Sigmoid colon (tissue), 7 donors: ENCODE measurements around the gene DEFB129. TPM values are rescaled to one million over a fixed set of nuclear protein-coding genes. Genes with fewer than 3 reads are reported as not detected.

Experiments
- DNase-seq: peaks from one replicate; pipeline ENCODE4 v3.0.0-alpha.2; 2019
- H3K27ac ChIP-seq, 4 donors: fragments of 200-600 bp; sonication (generic); one replicate each; pipeline ENCODE4 v1.5.1; 2016 to 2019; ENCODE audit warnings: mild to moderate bottlenecking in 1 of 4
- H3K27me3 ChIP-seq, 3 donors: fragments of 200-600 bp; sonication (generic); one replicate each; pipeline ENCODE4 v1.5.1; 2019; ENCODE audit warnings: mild to moderate bottlenecking in 1 of 3
- H3K36me3 ChIP-seq, 4 donors: fragments of 200-600 bp; sonication (generic); one replicate each; pipeline ENCODE4 v1.5.1; 2016 to 2019
- H3K4me1 ChIP-seq, 4 donors: fragments of 200-600 bp; sonication (generic); one replicate each; pipeline ENCODE4 v1.5.1; 2017 to 2019
- H3K4me3 ChIP-seq, 4 donors: fragments of 200-600 bp; sonication (generic); one replicate each; pipeline ENCODE4 v1.5.1; 2017 to 2019; ENCODE audit warnings: mild to moderate bottlenecking in 2 of 4, moderate library complexity in 1 of 4
- H3K9me3 ChIP-seq, 4 donors: fragments of 200-600 bp in 3 of 4; sonication (generic) in 3 of 4; one replicate each; pipeline versions ENCODE4 v1.5.1 to v1.6.1; 2013 to 2019
- EP300 ChIP-seq, 4 donors: sonication (generic); formaldehyde crosslinking; IDR thresholded peaks; one replicate each; pipeline ENCODE4 v1.6.1; 2017; ENCODE audit warnings: antibody characterized with exemption in 4 of 4
- POLR2A ChIP-seq, 2 donors: fragments of 450-650 bp; IDR thresholded peaks; one replicate each; pipeline ENCODE4 v1.6.1; 2016; ENCODE audit warnings: antibody characterized with exemption in 2 of 2, mild to moderate bottlenecking in 2 of 2, moderate library complexity in 2 of 2
- POLR2AphosphoS5 ChIP-seq, 4 donors: sonication (generic); formaldehyde crosslinking; IDR thresholded peaks; one replicate each; pipeline ENCODE4 v1.6.1; 2017; ENCODE audit warnings: antibody characterized with exemption in 4 of 4
- whole genome bisulfite sequencing, 2 donors: extraction: QIAGEN DNeasy Blood & Tissue Kit; methylation state at CpG; one replicate each; pipeline ENCODE4 v1.1.7; 2013; 5-methylcytosine and 5-hydroxymethylcytosine counted together
- intact Hi-C: fragments of 100-400 bp; cut with DNase I; formaldehyde crosslinking; loops from one replicate; pipeline ENCODE4 v1.15.1; 2023
- polyA plus RNA-seq, 3 donors: library from polyadenylated mRNA; stranded (reverse); fragments of 200-250 nt; gene quantifications; one replicate each; pipeline ENCODE4 v1.2.3, GENCODE V29; 2013
- total RNA-seq, 4 donors: library from RNA; depleted of rRNA; stranded (reverse); fragments of >200 nt; gene quantifications; one replicate each; pipeline ENCODE4 v1.1.0, GENCODE V29; 2016
- TF ChIP-seq, protein P1 (sequence below), 4 experiments: fragments of 450-650 bp in 3 of 4; fragments of 200-600 bp in 1 of 4; IDR thresholded peaks; one replicate each; pipeline ENCODE4 v1.5.1; 2016 to 2019; ENCODE audit warnings: antibody characterized with exemption in 4 of 4, mild to moderate bottlenecking in 3 of 4, moderate library complexity in 2 of 4
- donor health status: healthy with polysubstance abuse.
- donor health status: Bipolar disorder and iron deficiency.
- donor health status: healthy.

The DEFB129 gene
- total and polyA plus RNA-seq, 7 donors: not detected

DNA sequence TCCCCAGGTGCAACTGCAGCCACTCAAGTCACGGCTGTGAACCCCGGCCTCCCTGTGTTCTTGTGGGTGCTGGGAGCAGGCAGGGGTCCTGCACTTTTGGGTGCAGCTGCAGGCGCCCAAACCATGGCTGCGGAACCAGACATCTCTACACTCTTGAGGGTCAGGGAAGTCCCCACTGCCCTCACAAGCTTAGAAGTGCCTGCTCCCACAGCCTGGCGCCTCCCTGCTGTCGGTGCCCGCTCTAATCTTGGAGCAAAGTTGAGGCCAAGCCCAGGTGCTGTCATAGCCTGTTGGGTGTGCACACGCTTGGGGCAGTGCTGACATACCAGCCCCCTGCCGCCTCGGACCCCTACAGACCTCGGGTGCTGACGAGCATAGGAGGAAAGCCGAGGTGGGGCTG lies 36.6 kb downstream of the DEFB129 start:
- Histone ChIP-seq H3K27me3 (no peaks in the 10 kb centered on the region), H3K4me3 (no peak overlapping the region), H3K9me3 (no peaks in the 10 kb centered on the region), H3K36me3 (no peaks in the 10 kb centered on the region), H3K4me1 (peaks cover 0 to 10% (median 2%) of the 10 kb centered on the region in 4 donors), H3K27ac (no peak overlapping the region)
- TF ChIP-seq POLR2AphosphoS5 (IDR thresholded peaks at IDR 0.05) (no peak), POLR2A (IDR thresholded peaks at IDR 0.05) (no peak), EP300 (IDR thresholded peaks at IDR 0.05) (no peak)
- TF ChIP-seq, protein P1, sequence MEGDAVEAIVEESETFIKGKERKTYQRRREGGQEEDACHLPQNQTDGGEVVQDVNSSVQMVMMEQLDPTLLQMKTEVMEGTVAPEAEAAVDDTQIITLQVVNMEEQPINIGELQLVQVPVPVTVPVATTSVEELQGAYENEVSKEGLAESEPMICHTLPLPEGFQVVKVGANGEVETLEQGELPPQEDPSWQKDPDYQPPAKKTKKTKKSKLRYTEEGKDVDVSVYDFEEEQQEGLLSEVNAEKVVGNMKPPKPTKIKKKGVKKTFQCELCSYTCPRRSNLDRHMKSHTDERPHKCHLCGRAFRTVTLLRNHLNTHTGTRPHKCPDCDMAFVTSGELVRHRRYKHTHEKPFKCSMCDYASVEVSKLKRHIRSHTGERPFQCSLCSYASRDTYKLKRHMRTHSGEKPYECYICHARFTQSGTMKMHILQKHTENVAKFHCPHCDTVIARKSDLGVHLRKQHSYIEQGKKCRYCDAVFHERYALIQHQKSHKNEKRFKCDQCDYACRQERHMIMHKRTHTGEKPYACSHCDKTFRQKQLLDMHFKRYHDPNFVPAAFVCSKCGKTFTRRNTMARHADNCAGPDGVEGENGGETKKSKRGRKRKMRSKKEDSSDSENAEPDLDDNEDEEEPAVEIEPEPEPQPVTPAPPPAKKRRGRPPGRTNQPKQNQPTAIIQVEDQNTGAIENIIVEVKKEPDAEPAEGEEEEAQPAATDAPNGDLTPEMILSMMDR (IDR thresholded peaks at IDR 0.05): no peak
- 63 to 85% methylated on average over 13 of the region's 13 CpGs for WGBS, 2 donors
- intact Hi-C loops: no loop called here
- DNase-seq: no peak

DNA sequence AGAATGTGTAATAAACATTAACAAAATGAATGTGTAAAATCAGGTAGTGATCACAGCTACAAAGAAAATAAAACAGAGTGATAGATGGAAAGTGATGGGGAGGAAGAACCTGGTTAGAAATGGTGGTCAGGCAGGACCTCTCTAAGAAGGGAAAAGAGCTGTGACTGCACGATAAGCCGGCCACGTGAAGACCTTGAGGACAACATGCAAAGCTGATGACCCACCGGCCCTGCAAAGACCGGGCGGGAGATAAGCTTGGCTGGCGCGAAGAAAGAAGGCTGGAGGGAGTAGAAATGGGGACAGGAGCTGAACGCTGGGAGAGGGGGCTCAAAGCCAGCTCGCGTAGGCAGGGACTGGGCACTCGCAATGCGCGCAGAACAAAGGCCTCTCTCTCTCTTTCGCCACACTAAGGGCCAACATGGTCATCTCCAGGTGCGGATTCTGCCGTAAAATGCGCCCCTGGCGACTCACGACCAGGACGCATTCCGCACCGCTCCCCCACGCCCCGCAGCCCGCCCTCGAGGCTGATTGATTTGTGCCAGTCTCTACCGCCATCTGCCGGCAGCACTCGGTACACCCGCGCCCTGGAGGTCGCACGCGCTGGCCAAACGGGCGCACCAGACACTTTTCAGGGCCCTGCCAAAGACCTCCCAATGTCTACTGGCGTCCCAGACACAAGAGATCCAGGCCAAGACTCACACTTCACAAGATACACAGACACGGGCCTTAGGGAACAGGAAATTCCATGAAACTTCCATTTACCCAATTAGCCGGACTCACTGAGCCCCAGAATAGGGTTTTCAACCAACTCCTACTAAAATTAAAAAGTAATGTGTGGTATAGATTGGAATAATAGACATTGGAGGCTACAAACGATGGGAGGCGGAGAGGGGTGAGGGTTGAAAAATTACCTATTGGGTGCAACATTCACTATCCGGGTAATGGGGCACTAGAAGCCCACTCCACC lies 39.8 kb downstream of the DEFB129 start:
- TF ChIP-seq, protein P1 (IDR thresholded peaks at IDR 0.05): peak; percentile 84 to 98 (median 90)
- TF ChIP-seq POLR2A (IDR thresholded peaks at IDR 0.05) (no peak), POLR2AphosphoS5 (IDR thresholded peaks at IDR 0.05) (peak in 1 of 4 donors; percentile 17)
- Histone ChIP-seq H3K4me3 (peak overlapping the region; percentile 30 to 54 (median 51)), H3K4me1 (peaks cover 0 to 10% (median 2%) of the 10 kb centered on the region in 4 donors), H3K27ac (peak overlapping the region in 1 of 4 donors; percentile 35), H3K9me3 (no peaks in the 10 kb centered on the region), H3K36me3 (no peaks in the 10 kb centered on the region), H3K27me3 (no peaks in the 10 kb centered on the region)
- peak; percentile 92 for DNase-seq
- intact Hi-C loops: loop anchor here (2.0 kb wide), 1 partner anchor 64 kb away; no protein-coding TSS in a partner anchor
- WGBS, 2 donors: 11% methylated on average over 43 of the region's 43 CpGs

DNA sequence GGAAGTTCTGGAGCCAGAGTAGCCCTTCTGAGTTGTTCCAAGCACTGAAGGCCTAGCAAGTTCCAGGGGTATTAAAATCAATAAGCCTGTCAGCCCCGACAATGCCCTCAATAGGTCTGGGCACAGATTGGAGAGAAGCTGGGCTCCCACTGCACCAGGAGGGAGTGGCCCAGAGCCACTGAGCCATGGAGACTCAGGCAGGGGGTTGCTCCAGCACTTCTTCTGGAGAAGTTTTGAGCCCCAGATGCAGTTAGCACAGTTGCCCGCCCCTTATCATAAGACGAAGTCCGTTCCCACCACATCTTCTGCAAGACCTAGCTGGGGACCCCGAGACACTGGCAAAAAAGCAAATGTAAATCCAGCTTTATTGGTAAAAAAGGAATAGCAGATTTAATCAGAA lies 43.5 kb downstream of the DEFB129 start:
- WGBS, 2 donors: 91 to 94% methylated on average over 5 of the region's 5 CpGs
- Histone ChIP-seq H3K4me1 (peaks cover 0 to 10% (median 2%) of the 10 kb centered on the region in 4 donors), H3K4me3 (no peak overlapping the region), H3K27ac (no peak overlapping the region), H3K9me3 (no peaks in the 10 kb centered on the region), H3K36me3 (peaks cover 0 to 7% (median 0%) of the 10 kb centered on the region in 4 donors), H3K27me3 (no peaks in the 10 kb centered on the region)
- TF ChIP-seq POLR2A (IDR thresholded peaks at IDR 0.05) (no peak), POLR2AphosphoS5 (IDR thresholded peaks at IDR 0.05) (no peak)
- TF ChIP-seq, protein P1 (IDR thresholded peaks at IDR 0.05): no peak
- intact Hi-C loops: no loop called here
- DNase-seq: no peak

DNA sequence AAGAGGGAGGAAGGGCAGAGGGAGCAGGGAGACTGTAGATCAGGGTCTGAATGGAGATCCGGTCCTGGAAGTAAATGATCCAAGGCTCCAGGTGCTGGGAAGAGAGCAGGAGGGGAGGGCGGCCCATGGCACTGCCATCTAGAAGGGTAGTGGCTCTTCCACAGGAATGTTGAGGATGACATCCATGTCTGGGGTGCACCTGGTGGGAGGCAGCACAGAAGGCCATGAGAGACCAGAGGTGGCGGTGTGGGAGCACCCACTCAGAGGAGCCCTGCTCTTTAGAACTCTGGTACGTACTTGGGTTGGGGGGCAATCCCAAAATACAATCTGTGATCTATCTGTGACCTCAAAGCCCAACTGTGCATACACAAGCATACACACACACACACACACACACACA lies 44.0 kb downstream of the DEFB129 start:
- H3K9me3 ChIP-seq: no peaks in the 10 kb centered on the region
- 93 to 94% methylated on average over 4 of the region's 4 CpGs for WGBS, 2 donors
- peaks cover 0 to 10% (median 2%) of the 10 kb centered on the region in 4 donors for H3K4me1 ChIP-seq
- H3K27ac ChIP-seq: no peak overlapping the region
- no peak for TF ChIP-seq POLR2AphosphoS5 (IDR thresholded peaks at IDR 0.05)
- no peak for TF ChIP-seq POLR2A (IDR thresholded peaks at IDR 0.05)
- TF ChIP-seq, protein P1 (IDR thresholded peaks at IDR 0.05): no peak
- no peak for TF ChIP-seq EP300 (IDR thresholded peaks at IDR 0.05)
- H3K27me3 ChIP-seq: no peaks in the 10 kb centered on the region
- H3K4me3 ChIP-seq: no peak overlapping the region
- H3K36me3 ChIP-seq: peaks cover 0 to 13% (median 2%) of the 10 kb centered on the region in 4 donors
- intact Hi-C loops: no loop called here
- no peak for DNase-seq
